Measurements from ENCODE around the gene ANKRD33B.

GRCh38 chr5:10599113-10599512 is 35.2 kb downstream of the ANKRD33B start:
- TF ChIP-seq CTCF (IDR thresholded peaks at IDR 0.05) (no peak), POLR2A (IDR thresholded peaks at IDR 0.05) (no peak), EP300 (IDR thresholded peaks at IDR 0.05) (no peak)

Measured in tibial nerve (tissue), 4 donors.